Neuronal stem cell (in vitro differentiated cells): ENCODE measurements around the gene RICTOR.

Experiments
- DNase-seq: peaks from one replicate; pipeline ENCODE4 v3.0.0-alpha.2; 2013; ENCODE audit warnings: low spot score
- H2AFZ ChIP-seq: one replicate; pipeline ENCODE4 v1.6.1; 2013; ENCODE audit warnings: mild to moderate bottlenecking, low read length, inconsistent platforms
- H2AK5ac ChIP-seq: 2 replicates; pipeline ENCODE4 v1.6.1; 2013; ENCODE audit warnings: low read depth, mild to moderate bottlenecking, inconsistent platforms, low read length, moderate library complexity, mixed read lengths
- H2BK120ac ChIP-seq: 2 replicates; pipeline ENCODE4 v1.6.1; 2013; ENCODE audit warnings: low read depth, mild to moderate bottlenecking, inconsistent platforms, low read length, moderate library complexity, mixed read lengths
- H2BK12ac ChIP-seq: one replicate; pipeline ENCODE4 v1.6.1; 2013; ENCODE audit warnings: low read length, inconsistent platforms
- H2BK15ac ChIP-seq: 2 replicates; pipeline ENCODE4 v1.6.1; 2013; ENCODE audit warnings: mild to moderate bottlenecking, low read length, inconsistent platforms, mixed read lengths
- H2BK5ac ChIP-seq: one replicate; pipeline ENCODE4 v1.6.1; 2013; ENCODE audit warnings: inconsistent platforms, mild to moderate bottlenecking, low read length, moderate library complexity
- H3K14ac ChIP-seq: one replicate; pipeline ENCODE4 v1.6.1; 2013; ENCODE audit warnings: low read length, inconsistent platforms
- H3K18ac ChIP-seq: 2 replicates; pipeline ENCODE4 v1.6.1; 2013; ENCODE audit warnings: low read length, inconsistent platforms
- H3K23ac ChIP-seq: 2 replicates; pipeline ENCODE4 v1.6.1; 2013; ENCODE audit warnings: low read depth, mild to moderate bottlenecking, mixed read lengths, low read length, inconsistent platforms; ENCODE audit not compliant: poor library complexity
- H3K27ac ChIP-seq: replicated peaks from 3 replicates; pipeline ENCODE4 v1.5.1; 2013; ENCODE audit warnings: low read length, inconsistent platforms
- H3K27me3 ChIP-seq, 3 experiments: 2 replicates each; pipeline ENCODE4 v1.6.1; 2013; ENCODE audit warnings: low read length in 3 of 3, mild to moderate bottlenecking in 2 of 3, inconsistent platforms in 1 of 3, low read depth in 1 of 3, mixed read lengths in 1 of 3, moderate library complexity in 1 of 3; ENCODE audit not compliant: control insufficient read depth in 3 of 3, insufficient read depth in 3 of 3
- H3K36me3 ChIP-seq, 2 donors: replicated peaks in 1 of 2; 2 replicates each; pipeline ENCODE4 v1.6.1; 2013; ENCODE audit warnings: low read length in 2 of 2; ENCODE audit not compliant: control insufficient read depth in 2 of 2, insufficient read depth in 2 of 2
- H3K4ac ChIP-seq: 2 replicates; pipeline ENCODE4 v1.6.1; 2013; ENCODE audit warnings: inconsistent platforms, mild to moderate bottlenecking, low read length, moderate library complexity
- H3K4me1 ChIP-seq, 2 donors: 1 replicate in 1 of 2; 2 replicates in 1 of 2; pipeline ENCODE4 v1.6.1; 2013; ENCODE audit warnings: low read length in 2 of 2, low read depth in 1 of 2; ENCODE audit not compliant: control insufficient read depth in 2 of 2, insufficient read depth in 1 of 2
- H3K4me2 ChIP-seq: one replicate; pipeline ENCODE4 v1.6.1; 2013; ENCODE audit warnings: mild to moderate bottlenecking, low read length, inconsistent platforms; ENCODE audit not compliant: insufficient read depth, poor library complexity, severe bottlenecking
- H3K4me3 ChIP-seq, 2 donors: 2 replicates each; pipeline ENCODE4 v1.5.1; 2013; ENCODE audit warnings: low read length in 2 of 2, mild to moderate bottlenecking in 2 of 2, inconsistent platforms in 1 of 2, moderate library complexity in 1 of 2
- H3K79me1 ChIP-seq: one replicate; pipeline ENCODE4 v1.6.1; 2013; ENCODE audit warnings: low read depth, mild to moderate bottlenecking, inconsistent platforms, low read length, moderate library complexity
- H3K9ac ChIP-seq: one replicate; pipeline ENCODE4 v1.6.1; 2013; ENCODE audit warnings: mild to moderate bottlenecking, low read depth, low read length, inconsistent platforms; ENCODE audit not compliant: poor library complexity
- H3K9me3 ChIP-seq, 2 donors: replicated peaks in 1 of 2; 2 replicates each; pipeline versions ENCODE3 to v1.6.1; 2013; ENCODE audit warnings: low read length in 2 of 2, mild to moderate bottlenecking in 2 of 2, inconsistent platforms in 1 of 2, low read depth in 1 of 2, mixed read lengths in 1 of 2, moderate library complexity in 1 of 2; ENCODE audit not compliant: control insufficient read depth in 2 of 2, insufficient read depth in 1 of 2
- H4K8ac ChIP-seq: one replicate; pipeline ENCODE4 v1.6.1; 2013; ENCODE audit warnings: low read depth, mild to moderate bottlenecking, inconsistent platforms, low read length, moderate library complexity
- H4K91ac ChIP-seq: one replicate; pipeline ENCODE4 v1.6.1; 2013; ENCODE audit warnings: low read length, low read depth, mild to moderate bottlenecking, inconsistent platforms; ENCODE audit not compliant: poor library complexity
- WGBS, 2 donors: extraction: QIAGEN DNeasy Blood & Tissue Kit; methylation state at CpG; one replicate each; pipeline ENCODE4 v1.1.7; 2013; ENCODE audit warnings: missing lambda C conversion rate in 2 of 2, mixed read lengths in 1 of 2; ENCODE audit not compliant: insufficient read length in 2 of 2, insufficient replicate concordance in 1 of 2; ENCODE audit errors: extremely low coverage in 2 of 2; 5-methylcytosine and 5-hydroxymethylcytosine counted together

The RICTOR gene

DNA sequence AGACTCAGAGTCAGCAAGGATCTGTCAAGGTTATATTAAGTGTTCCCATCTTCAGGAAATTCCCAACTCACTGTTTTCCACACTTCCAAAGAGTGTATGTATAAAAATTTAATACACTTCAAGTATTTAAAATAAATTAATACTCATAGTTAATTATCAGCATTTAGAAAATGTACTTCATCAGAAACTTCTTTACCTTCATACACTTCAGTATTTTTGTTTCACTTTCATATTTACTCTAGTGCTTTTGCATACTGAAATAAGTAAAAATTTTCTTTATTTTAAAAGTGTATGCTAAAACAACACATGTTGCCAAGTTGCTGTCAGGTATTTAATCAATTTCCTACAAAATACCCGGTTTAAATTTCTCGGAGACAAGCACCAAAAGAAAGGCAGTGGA is 16.5 kb downstream of the RICTOR start:
- H4K8ac ChIP-seq: no peak overlapping the region
- H3K4me3 ChIP-seq: no peak overlapping the region
- H3K14ac ChIP-seq: no peak overlapping the region
- no CpG with 5 or more reads among the region's 2 CpGs for WGBS, 2 donors
- H3K4me1 ChIP-seq: no peaks in the 10 kb centered on the region
- no peak overlapping the region for H2BK5ac ChIP-seq
- no peak overlapping the region for H2AFZ ChIP-seq
- H3K9me3 ChIP-seq: no peaks in the 10 kb centered on the region
- no peak overlapping the region for H3K18ac ChIP-seq
- H2AK5ac ChIP-seq: no peak overlapping the region
- H3K27me3 ChIP-seq: no peaks in the 10 kb centered on the region
- H3K27ac ChIP-seq: no peak overlapping the region
- H3K23ac ChIP-seq: no peak overlapping the region
- no peak overlapping the region for H2BK15ac ChIP-seq
- H3K4me2 ChIP-seq: no peak overlapping the region
- H2BK12ac ChIP-seq: no peak overlapping the region
- no peak overlapping the region for H4K91ac ChIP-seq
- no peak overlapping the region for H3K9ac ChIP-seq
- DNase-seq: no peak
- H3K79me1 ChIP-seq: peaks cover 3% of the 10 kb centered on the region
- no peak overlapping the region for H3K4ac ChIP-seq
- no peak overlapping the region for H2BK120ac ChIP-seq
- H3K36me3 ChIP-seq: no peaks in the 10 kb centered on the region

DNA sequence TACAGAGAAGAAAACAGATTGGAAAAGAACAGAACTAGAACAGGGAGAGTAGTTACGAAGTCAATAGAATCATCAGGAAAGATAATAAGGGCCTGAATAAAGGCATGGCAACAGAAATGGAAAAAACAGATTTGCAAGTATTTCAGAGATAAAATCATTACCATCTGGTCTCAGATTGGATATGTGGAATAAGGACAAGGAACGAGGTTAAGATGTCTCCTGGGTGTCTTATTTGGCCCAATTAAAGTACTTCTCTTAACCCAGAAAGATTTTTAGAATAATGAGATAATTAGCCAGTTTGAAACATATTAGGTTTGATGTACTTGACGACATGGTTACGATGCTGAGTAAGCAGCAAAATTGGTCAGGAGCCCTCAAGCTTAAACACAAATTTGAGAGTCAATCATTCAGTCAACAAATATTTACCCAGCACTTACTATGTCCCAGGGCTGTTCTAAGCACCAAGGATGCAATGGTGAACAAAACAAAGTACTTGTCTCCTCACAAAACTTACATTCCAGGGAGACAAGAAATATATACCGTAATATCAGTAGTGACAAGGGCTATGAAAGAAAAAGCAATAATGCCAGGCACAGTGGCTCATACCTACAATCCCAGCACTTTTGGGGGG is 18.3 kb downstream of the RICTOR start:
- no peak overlapping the region for H2BK120ac ChIP-seq
- DNase-seq: no peak
- no peak overlapping the region for H3K18ac ChIP-seq
- H3K23ac ChIP-seq: no peak overlapping the region
- H3K27me3 ChIP-seq: no peaks in the 10 kb centered on the region
- H2BK12ac ChIP-seq: no peak overlapping the region
- no peak overlapping the region for H4K8ac ChIP-seq
- H2BK5ac ChIP-seq: no peak overlapping the region
- H2AK5ac ChIP-seq: no peak overlapping the region
- H3K4ac ChIP-seq: no peak overlapping the region
- H3K4me3 ChIP-seq: no peak overlapping the region
- H3K79me1 ChIP-seq: peaks cover 3% of the 10 kb centered on the region
- WGBS, 2 donors: no CpG with 5 or more reads among the region's 5 CpGs
- no peak overlapping the region for H3K14ac ChIP-seq
- H2BK15ac ChIP-seq: no peak overlapping the region
- no peaks in the 10 kb centered on the region for H3K9me3 ChIP-seq
- H3K4me2 ChIP-seq: no peak overlapping the region
- H3K27ac ChIP-seq: no peak overlapping the region
- no peak overlapping the region for H2AFZ ChIP-seq
- H3K9ac ChIP-seq: no peak overlapping the region
- no peaks in the 10 kb centered on the region for H3K36me3 ChIP-seq
- H3K4me1 ChIP-seq: no peaks in the 10 kb centered on the region
- no peak overlapping the region for H4K91ac ChIP-seq

DNA sequence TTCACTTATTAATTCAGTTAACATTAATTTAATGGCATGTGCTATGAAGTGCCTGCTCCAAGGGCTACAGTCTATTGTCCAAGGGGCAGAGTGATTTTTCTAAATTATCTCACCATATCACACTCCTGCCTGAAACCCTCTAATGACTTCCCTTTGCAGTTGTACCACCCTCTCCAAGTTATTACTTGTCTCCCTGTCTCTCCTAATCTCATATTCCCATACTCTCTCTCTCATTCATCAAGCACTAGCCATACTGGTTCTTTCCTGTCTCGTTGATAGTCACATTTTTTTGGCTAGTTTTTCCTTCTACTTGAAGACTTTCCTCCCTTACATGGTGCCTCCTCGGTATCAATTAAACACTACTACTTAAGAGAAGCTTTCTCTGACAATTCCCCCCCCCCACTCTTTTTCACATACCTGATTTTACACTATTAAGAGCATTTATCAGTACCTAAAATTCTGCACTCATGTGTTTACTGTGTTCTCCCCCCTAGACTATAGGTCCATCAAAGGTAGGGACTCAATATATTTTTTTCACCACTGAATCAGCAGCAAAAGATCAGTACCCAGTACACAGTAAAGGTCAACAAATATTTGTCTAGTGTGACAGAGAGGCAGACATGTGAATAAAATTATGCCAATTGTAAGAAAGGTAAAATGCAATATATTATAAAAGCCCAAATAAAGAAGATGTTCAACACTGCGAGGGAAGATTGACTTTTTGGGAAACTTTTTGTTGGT is 19.0 kb downstream of the RICTOR start:
- H4K91ac ChIP-seq: no peak overlapping the region
- H3K9ac ChIP-seq: no peak overlapping the region
- no peak overlapping the region for H4K8ac ChIP-seq
- no peak overlapping the region for H2BK15ac ChIP-seq
- no peak overlapping the region for H3K14ac ChIP-seq
- no CpG with 5 or more reads among the region's 3 CpGs for WGBS, 2 donors
- no peak overlapping the region for H3K4ac ChIP-seq
- DNase-seq: no peak
- H2AFZ ChIP-seq: no peak overlapping the region
- H3K79me1 ChIP-seq: peaks cover 3% of the 10 kb centered on the region
- no peak overlapping the region for H2BK120ac ChIP-seq
- no peak overlapping the region for H3K23ac ChIP-seq
- H3K27ac ChIP-seq: no peak overlapping the region
- no peaks in the 10 kb centered on the region for H3K36me3 ChIP-seq
- no peak overlapping the region for H2BK12ac ChIP-seq
- no peaks in the 10 kb centered on the region for H3K4me1 ChIP-seq
- H3K4me2 ChIP-seq: no peak overlapping the region
- no peak overlapping the region for H2AK5ac ChIP-seq
- no peak overlapping the region for H3K18ac ChIP-seq
- no peaks in the 10 kb centered on the region for H3K27me3 ChIP-seq
- no peak overlapping the region for H3K4me3 ChIP-seq
- H2BK5ac ChIP-seq: no peak overlapping the region
- no peaks in the 10 kb centered on the region for H3K9me3 ChIP-seq

DNA sequence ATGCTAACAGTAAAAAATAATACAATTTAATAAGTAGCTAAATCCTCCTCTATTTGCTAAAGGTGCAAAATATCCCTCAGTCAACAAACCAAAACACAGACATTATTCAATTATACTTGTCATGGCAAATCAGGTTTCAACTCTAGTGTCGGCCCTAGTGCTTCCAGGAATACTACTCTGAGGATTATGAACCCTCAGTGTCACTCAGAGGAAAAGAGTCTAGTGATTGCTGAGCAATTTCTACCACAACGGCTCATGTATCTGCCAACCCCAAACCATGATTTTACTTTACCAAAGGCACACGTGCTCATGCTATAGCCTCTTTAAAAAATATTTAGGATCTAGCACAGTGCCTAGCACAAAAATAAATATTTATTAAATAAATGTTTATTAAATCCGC is 21.0 kb downstream of the RICTOR start:
- no peak overlapping the region for H2BK15ac ChIP-seq
- no peak overlapping the region for H2AK5ac ChIP-seq
- no peak overlapping the region for H2BK12ac ChIP-seq
- H3K23ac ChIP-seq: no peak overlapping the region
- no peaks in the 10 kb centered on the region for H3K27me3 ChIP-seq
- H2BK120ac ChIP-seq: no peak overlapping the region
- H3K9ac ChIP-seq: no peak overlapping the region
- H3K4ac ChIP-seq: no peak overlapping the region
- H2AFZ ChIP-seq: no peak overlapping the region
- no peak overlapping the region for H3K4me2 ChIP-seq
- no CpG with 5 or more reads among the region's 4 CpGs for WGBS, 2 donors
- H3K9me3 ChIP-seq: no peaks in the 10 kb centered on the region
- no peak for DNase-seq
- peaks cover 3% of the 10 kb centered on the region for H3K79me1 ChIP-seq
- H4K8ac ChIP-seq: no peak overlapping the region
- H3K4me3 ChIP-seq: no peak overlapping the region
- H3K27ac ChIP-seq: no peak overlapping the region
- no peak overlapping the region for H3K18ac ChIP-seq
- no peaks in the 10 kb centered on the region for H3K4me1 ChIP-seq
- H3K36me3 ChIP-seq: no peaks in the 10 kb centered on the region
- no peak overlapping the region for H4K91ac ChIP-seq
- no peak overlapping the region for H2BK5ac ChIP-seq
- H3K14ac ChIP-seq: no peak overlapping the region
